ENCODE measurements around the gene RAB7A.

GRCh38 chr3:128735287-128735686, 9.3 kb downstream of the RAB7A start:
- TF ChIP-seq EZH2phosphoT487 (conservative IDR thresholded peaks at IDR 0.05; ENCODE audit: low read length): no peak
- TF ChIP-seq CTCF (IDR thresholded peaks at IDR 0.05; ENCODE audit: insufficient read depth, low read length, poor library complexity, severe bottlenecking): no peak

All from SU-DHL-6 (cell line).